OCI-LY3 (cell line): ENCODE results near the gene PARP12.

Experiments used
- EZH2phosphoT487 ChIP-seq: fragments of 200-600 bp; shearing (Covaris generic); IDR thresholded peaks from 2 replicates; pipeline ENCODE4 v1.6.1; 2018; ENCODE audit warnings: antibody characterized with exemption, mixed run types, low read depth
- TF ChIP-seq, protein P1 (sequence below): fragments of 200-600, 300-600 bp; sonication (generic); IDR thresholded peaks from 2 replicates; pipeline ENCODE4 v1.5.1; 2014; ENCODE audit warnings: antibody characterized with exemption, low read length, low read depth

GRCh38 chr7:140056431-140057142, 6.2 kb downstream of the PARP12 start:
- TF ChIP-seq, protein P1, sequence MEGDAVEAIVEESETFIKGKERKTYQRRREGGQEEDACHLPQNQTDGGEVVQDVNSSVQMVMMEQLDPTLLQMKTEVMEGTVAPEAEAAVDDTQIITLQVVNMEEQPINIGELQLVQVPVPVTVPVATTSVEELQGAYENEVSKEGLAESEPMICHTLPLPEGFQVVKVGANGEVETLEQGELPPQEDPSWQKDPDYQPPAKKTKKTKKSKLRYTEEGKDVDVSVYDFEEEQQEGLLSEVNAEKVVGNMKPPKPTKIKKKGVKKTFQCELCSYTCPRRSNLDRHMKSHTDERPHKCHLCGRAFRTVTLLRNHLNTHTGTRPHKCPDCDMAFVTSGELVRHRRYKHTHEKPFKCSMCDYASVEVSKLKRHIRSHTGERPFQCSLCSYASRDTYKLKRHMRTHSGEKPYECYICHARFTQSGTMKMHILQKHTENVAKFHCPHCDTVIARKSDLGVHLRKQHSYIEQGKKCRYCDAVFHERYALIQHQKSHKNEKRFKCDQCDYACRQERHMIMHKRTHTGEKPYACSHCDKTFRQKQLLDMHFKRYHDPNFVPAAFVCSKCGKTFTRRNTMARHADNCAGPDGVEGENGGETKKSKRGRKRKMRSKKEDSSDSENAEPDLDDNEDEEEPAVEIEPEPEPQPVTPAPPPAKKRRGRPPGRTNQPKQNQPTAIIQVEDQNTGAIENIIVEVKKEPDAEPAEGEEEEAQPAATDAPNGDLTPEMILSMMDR, result no peak
- no peak for TF ChIP-seq EZH2phosphoT487
